Adrenal gland (tissue), 5 donors: ENCODE results near the gene ZNF366.

Experiments used
- CTCF ChIP-seq, 6 experiments: fragments of 450-650 bp in 4 of 6; fragments of 200-600 bp in 2 of 6; sonication (generic) in 1 of 6; IDR thresholded peaks; 1 replicate in 5 of 6; 2 replicates in 1 of 6; pipeline versions ENCODE4 v1.5.1 to v1.8.0; 2016 to 2021; ENCODE audit warnings: antibody characterized with exemption in 6 of 6, mild to moderate bottlenecking in 2 of 6, moderate library complexity in 1 of 6
- POLR2A ChIP-seq, 2 donors: fragments of 450-650 bp; IDR thresholded peaks; one replicate each; pipeline ENCODE4 v1.6.1; 2017; ENCODE audit warnings: antibody characterized with exemption in 2 of 2, mild to moderate bottlenecking in 2 of 2, moderate library complexity in 1 of 2
- donor health status: DM: no; HTN: no; CAD: no.

GRCh38 chr5:72498284-72498683, 8.9 kb downstream of the ZNF366 start:
- TF ChIP-seq CTCF (IDR thresholded peaks at IDR 0.05) (no peak), POLR2A (IDR thresholded peaks at IDR 0.05) (no peak)
